H9 (cell line): ENCODE results near the gene ZNF821. TPM values are rescaled to one million over a fixed set of nuclear protein-coding genes. Genes with fewer than 3 reads are reported as not detected.

Source experiments
- DNase-seq: peaks from one replicate; pipeline ENCODE4 v3.0.0-alpha.2; 2017
- H2AFZ ChIP-seq: one replicate; pipeline ENCODE4 v1.6.1; 2013; ENCODE audit warnings: mild to moderate bottlenecking, low read length, control low read depth, moderate library complexity
- H2AK5ac ChIP-seq: 2 replicates; pipeline ENCODE4 v1.6.1; 2013; ENCODE audit warnings: low read length, control low read depth, mixed read lengths; ENCODE audit not compliant: insufficient read length
- H2BK120ac ChIP-seq: one replicate; pipeline ENCODE4 v1.6.1; 2013; ENCODE audit warnings: low read depth, mild to moderate bottlenecking, low read length, control low read depth, inconsistent platforms; ENCODE audit not compliant: poor library complexity, severe bottlenecking
- H2BK12ac ChIP-seq: 2 replicates; pipeline ENCODE4 v1.6.1; 2013; ENCODE audit warnings: low read length, control low read depth, mixed read lengths, low read depth; ENCODE audit not compliant: insufficient read length
- H2BK15ac ChIP-seq: 2 replicates; pipeline ENCODE4 v1.6.1; 2013; ENCODE audit warnings: low read depth, low read length, control low read depth
- H2BK20ac ChIP-seq: one replicate; pipeline ENCODE4 v1.6.1; 2013; ENCODE audit warnings: low read depth, mild to moderate bottlenecking, low read length, control low read depth, inconsistent platforms; ENCODE audit not compliant: poor library complexity, severe bottlenecking
- H2BK5ac ChIP-seq: 2 replicates; pipeline ENCODE4 v1.6.1; 2013; ENCODE audit warnings: low read length, control low read depth, mixed read lengths; ENCODE audit not compliant: insufficient read length
- H3K14ac ChIP-seq: 2 replicates; pipeline ENCODE4 v1.6.1; 2013; ENCODE audit warnings: low read length, control low read depth; ENCODE audit not compliant: insufficient read depth
- H3K18ac ChIP-seq: 2 replicates; pipeline ENCODE4 v1.6.1; 2013; ENCODE audit warnings: low read depth, mild to moderate bottlenecking, mixed read lengths, low read length, control low read depth; ENCODE audit not compliant: insufficient read length
- H3K23ac ChIP-seq: 2 replicates; pipeline ENCODE4 v1.6.1; 2013; ENCODE audit warnings: low read length, control low read depth, mixed read lengths, low read depth; ENCODE audit not compliant: insufficient read length
- H3K23me2 ChIP-seq: 2 replicates; pipeline ENCODE4 v1.6.1; 2013; ENCODE audit warnings: low read depth, mild to moderate bottlenecking, mixed read lengths, low read length, control low read depth; ENCODE audit not compliant: insufficient read length, poor library complexity, severe bottlenecking
- H3K27ac ChIP-seq: 2 replicates; pipeline ENCODE4 v1.5.1; 2013; ENCODE audit warnings: low read length, control low read depth, mixed read lengths, low read depth; ENCODE audit not compliant: insufficient read length
- H3K27me3 ChIP-seq: 2 replicates; pipeline ENCODE4 v1.6.1; 2013; ENCODE audit warnings: low read length, control low read depth, inconsistent platforms; ENCODE audit not compliant: insufficient read depth
- H3K4ac ChIP-seq: 2 replicates; pipeline ENCODE4 v1.6.1; 2013; ENCODE audit warnings: low read depth, mild to moderate bottlenecking, control low read depth, inconsistent platforms, low read length, moderate library complexity
- H3K4me1 ChIP-seq: 2 replicates; pipeline ENCODE4 v1.6.1; 2013; ENCODE audit warnings: low read length, control low read depth, inconsistent platforms; ENCODE audit not compliant: insufficient read depth
- H3K4me2 ChIP-seq: 2 replicates; pipeline ENCODE4 v1.6.1; 2013; ENCODE audit warnings: low read length, control low read depth, mixed read lengths; ENCODE audit not compliant: insufficient read length, insufficient read depth
- H3K56ac ChIP-seq: 2 replicates; pipeline ENCODE4 v1.6.1; 2013; ENCODE audit warnings: low read depth, mild to moderate bottlenecking, mixed read lengths, low read length, control low read depth; ENCODE audit not compliant: insufficient read length
- H3K79me1 ChIP-seq: 2 replicates; pipeline ENCODE4 v1.6.1; 2013; ENCODE audit warnings: low read depth, mild to moderate bottlenecking, moderate library complexity, low read length, control low read depth, inconsistent platforms; ENCODE audit not compliant: insufficient read depth, poor library complexity, severe bottlenecking
- H3K79me2 ChIP-seq: 2 replicates; pipeline ENCODE4 v1.6.1; 2013; ENCODE audit warnings: low read length, control low read depth, inconsistent platforms; ENCODE audit not compliant: insufficient read depth
- H3K9ac ChIP-seq: 2 replicates; pipeline ENCODE4 v1.6.1; 2013; ENCODE audit warnings: low read length, control low read depth, mixed read lengths; ENCODE audit not compliant: insufficient read length; ENCODE audit errors: extremely low read depth
- H3K9me3 ChIP-seq: one replicate; pipeline ENCODE4 v1.6.1; 2013; ENCODE audit warnings: low read depth, low read length, inconsistent platforms; ENCODE audit not compliant: control insufficient read depth
- H3T11ph ChIP-seq: one replicate; pipeline ENCODE4 v1.6.1; 2013; ENCODE audit warnings: mild to moderate bottlenecking, low read length, control low read depth, inconsistent platforms
- H4K20me1 ChIP-seq: one replicate; pipeline ENCODE4 v1.6.1; 2013; ENCODE audit not compliant: control insufficient read depth, insufficient read length, insufficient read depth
- H4K5ac ChIP-seq: 2 replicates; pipeline ENCODE4 v1.6.1; 2013; ENCODE audit warnings: low read depth, mild to moderate bottlenecking, mixed read lengths, low read length, control low read depth; ENCODE audit not compliant: insufficient read length
- H4K8ac ChIP-seq: replicated peaks from 2 replicates; pipeline ENCODE4 v1.6.1; 2013; ENCODE audit warnings: low read length, control low read depth, mixed read lengths, low read depth; ENCODE audit not compliant: insufficient read length
- H4K91ac ChIP-seq: 2 replicates; pipeline ENCODE4 v1.6.1; 2013; ENCODE audit warnings: low read depth, mild to moderate bottlenecking, moderate library complexity, mixed read lengths, low read length, control low read depth; ENCODE audit not compliant: insufficient read length
- H3K27ac Mint-ChIP-seq, 3 experiments: 2 replicates in 2 of 3; 3 replicates in 1 of 3; pipeline ENCODE4 v1.8.0; 2020 to 2021; ENCODE audit warnings: mixed read lengths in 3 of 3, mild to moderate bottlenecking in 1 of 3, moderate library complexity in 1 of 3
- H3K27me3 Mint-ChIP-seq: 2 replicates; pipeline ENCODE4 v1.8.0; 2021; ENCODE audit warnings: low read depth, mild to moderate bottlenecking, moderate library complexity, mixed read lengths
- H3K36me3 Mint-ChIP-seq, 3 experiments: 2 replicates in 2 of 3; 3 replicates in 1 of 3; pipeline ENCODE4 v1.8.0; 2020 to 2021; ENCODE audit warnings: low read depth in 3 of 3, mixed read lengths in 3 of 3; ENCODE audit not compliant: insufficient read depth in 1 of 3
- H3K4me1 Mint-ChIP-seq, 2 experiments: 2 replicates each; pipeline ENCODE4 v1.8.0; 2020; ENCODE audit warnings: mixed read lengths in 2 of 2
- H3K4me3 Mint-ChIP-seq, 2 experiments: 2 replicates in 1 of 2; 3 replicates in 1 of 2; pipeline ENCODE4 v1.8.0; 2020 to 2021; ENCODE audit warnings: mild to moderate bottlenecking in 2 of 2, mixed read lengths in 2 of 2, moderate library complexity in 1 of 2
- H3K9me3 Mint-ChIP-seq, 2 experiments: 2 replicates in 1 of 2; 3 replicates in 1 of 2; pipeline ENCODE4 v1.8.0; 2020; ENCODE audit warnings: mild to moderate bottlenecking in 2 of 2, mixed read lengths in 2 of 2, moderate library complexity in 1 of 2
- WGBS: extraction: QIAGEN DNeasy Blood & Tissue Kit; methylation state at CpG from one replicate; pipeline ENCODE4 v1.1.7; 2013; ENCODE audit warnings: missing lambda C conversion rate, low lambda C conversion rate, mixed read lengths; ENCODE audit not compliant: insufficient read length; ENCODE audit errors: extremely low coverage; 5-methylcytosine and 5-hydroxymethylcytosine counted together
- total RNA-seq: library from RNA; stranded (reverse); gene quantifications from 2 replicates; pipeline ENCODE4 v1.2.1, GENCODE V29; 2021
- TF ChIP-seq, protein P1 (sequence below): fragments of 200-600 bp; sonication (generic); conservative IDR thresholded peaks from 3 replicates; pipeline ENCODE4 v1.8.0; 2021; ENCODE audit warnings: antibody characterized with exemption, mild to moderate bottlenecking

The ZNF821 gene
- total RNA-seq, 1 experiment from 2014 or later: 12.5 TPM

- H4K5ac ChIP-seq: no peak overlapping the region
- H2BK12ac ChIP-seq: no peak overlapping the region
- no peak overlapping the region for H3K9ac ChIP-seq
- H3K4me1 ChIP-seq: no peaks in the 10 kb centered on the region
- H2BK15ac ChIP-seq: no peak overlapping the region
- H3K79me1 ChIP-seq: no peaks in the 10 kb centered on the region
- no peak overlapping the region for H3K18ac ChIP-seq
- no peaks in the 10 kb centered on the region for H3K9me3 ChIP-seq
- no peaks in the 10 kb centered on the region for H3K27me3 ChIP-seq
- H3K79me2 ChIP-seq: no peaks in the 10 kb centered on the region
- Mint-ChIP-seq H3K36me3 (peaks cover 39 to 76% (median 58%) of the 10 kb centered on the region in 3 experiments; a peak in 6 of 7 replicates), H3K27me3 (no peaks in the 10 kb centered on the region), H3K9me3 (no peaks in the 10 kb centered on the region), H3K27ac (peak overlapping the region in 1 of 3 experiments; percentile 81; a peak in 2 of 7 replicates), H3K4me1 (no peaks in the 10 kb centered on the region), H3K4me3 (no peak overlapping the region)
- no peak overlapping the region for H2BK5ac ChIP-seq
- no peak overlapping the region for H3K4me2 ChIP-seq
- H3T11ph ChIP-seq: no peak overlapping the region
- H2AK5ac ChIP-seq: no peak overlapping the region
- H3K4ac ChIP-seq: no peak overlapping the region
- no peak overlapping the region for H4K8ac ChIP-seq
- no peak overlapping the region for H2AFZ ChIP-seq
- H4K20me1 ChIP-seq: peaks cover 2% of the 10 kb centered on the region
- H4K91ac ChIP-seq: no peak overlapping the region
- H3K23me2 ChIP-seq: no peaks in the 10 kb centered on the region
- H3K56ac ChIP-seq: no peak overlapping the region
- DNase-seq: no peak
- no peak overlapping the region for H2BK20ac ChIP-seq
- H3K14ac ChIP-seq: no peak overlapping the region
- H3K27ac ChIP-seq: no peak overlapping the region
- WGBS: no CpG with 5 or more reads among the region's 3 CpGs
- TF ChIP-seq, protein P1, sequence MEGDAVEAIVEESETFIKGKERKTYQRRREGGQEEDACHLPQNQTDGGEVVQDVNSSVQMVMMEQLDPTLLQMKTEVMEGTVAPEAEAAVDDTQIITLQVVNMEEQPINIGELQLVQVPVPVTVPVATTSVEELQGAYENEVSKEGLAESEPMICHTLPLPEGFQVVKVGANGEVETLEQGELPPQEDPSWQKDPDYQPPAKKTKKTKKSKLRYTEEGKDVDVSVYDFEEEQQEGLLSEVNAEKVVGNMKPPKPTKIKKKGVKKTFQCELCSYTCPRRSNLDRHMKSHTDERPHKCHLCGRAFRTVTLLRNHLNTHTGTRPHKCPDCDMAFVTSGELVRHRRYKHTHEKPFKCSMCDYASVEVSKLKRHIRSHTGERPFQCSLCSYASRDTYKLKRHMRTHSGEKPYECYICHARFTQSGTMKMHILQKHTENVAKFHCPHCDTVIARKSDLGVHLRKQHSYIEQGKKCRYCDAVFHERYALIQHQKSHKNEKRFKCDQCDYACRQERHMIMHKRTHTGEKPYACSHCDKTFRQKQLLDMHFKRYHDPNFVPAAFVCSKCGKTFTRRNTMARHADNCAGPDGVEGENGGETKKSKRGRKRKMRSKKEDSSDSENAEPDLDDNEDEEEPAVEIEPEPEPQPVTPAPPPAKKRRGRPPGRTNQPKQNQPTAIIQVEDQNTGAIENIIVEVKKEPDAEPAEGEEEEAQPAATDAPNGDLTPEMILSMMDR: no peak
- no peak overlapping the region for H3K23ac ChIP-seq
- no peak overlapping the region for H2BK120ac ChIP-seq
Measured at GRCh38 chr16:71929048-71929447, 45.1 kb upstream of the ZNF821 start.
